Spinal cord (tissue), 10 donors: ENCODE measurements around the gene COG7. TPM values are rescaled to one million over a fixed set of nuclear protein-coding genes. Genes with fewer than 3 reads are reported as not detected.
"Not testable (repeated sequence)": the region's sequence is repeated elsewhere in the genome, so short reads cannot be mapped to it uniquely, and the experiment has no call there.

Source experiments
- DNase-seq, 6 donors: peaks; one replicate each; pipeline versions ENCODE4 v3.0.0 to v3.0.0-alpha.2; 2013 to 2015; ENCODE audit warnings: low spot score in 6 of 6, low read depth in 4 of 6
- H3K27ac ChIP-seq: one replicate; pipeline ENCODE4 v1.5.1; 2013; ENCODE audit warnings: low read depth, low read length, control low read depth
- H3K27me3 ChIP-seq: one replicate; pipeline ENCODE4 v1.6.1; 2013; ENCODE audit warnings: low read length; ENCODE audit not compliant: control insufficient read depth, insufficient read depth
- H3K36me3 ChIP-seq: one replicate; pipeline ENCODE4 v1.6.1; 2013; ENCODE audit warnings: low read length; ENCODE audit not compliant: control insufficient read depth, insufficient read depth
- H3K4me1 ChIP-seq: one replicate; pipeline ENCODE4 v1.6.1; 2013; ENCODE audit warnings: low read length; ENCODE audit not compliant: control insufficient read depth, insufficient read depth
- H3K4me3 ChIP-seq: one replicate; pipeline ENCODE4 v1.5.1; 2013; ENCODE audit warnings: low read depth, low read length, control low read depth
- H3K9me3 ChIP-seq: one replicate; pipeline ENCODE4 v1.6.1; 2013; ENCODE audit warnings: low read length; ENCODE audit not compliant: control insufficient read depth, insufficient read depth
- WGBS: methylation state at CpG from one replicate; pipeline ENCODE4 v1.1.5; 2013; ENCODE audit warnings: missing lambda C conversion rate; ENCODE audit not compliant: insufficient coverage; 5-methylcytosine and 5-hydroxymethylcytosine counted together
- polyA plus RNA-seq, 2 donors: library from polyadenylated mRNA; unstranded; fragments of 120-200 nt; gene quantifications; one replicate each; pipeline ENCODE4 v1.2.1, GENCODE V29; 2013; ENCODE audit not compliant: insufficient read length in 2 of 2
- total RNA-seq, 2 donors: library from RNA; depleted of rRNA in 1 of 2; stranded (reverse); fragments of 120-200 nt in 1 of 2; fragments of >200 nt in 1 of 2; gene quantifications; one replicate each; pipeline versions ENCODE4 v1.2.3 to v1.2.4, GENCODE V29; 2013 to 2014
- donor health status: healthy.

COG7 gene
- total and polyA plus RNA-seq, 4 donors = 25.3 to 41.0 (median 28.0) TPM

GRCh38 chr16:23382279-23382678, 70.7 kb downstream of the COG7 start:
- DNase-seq = no peak
- WGBS = 80% methylated on average over 5 of the region's 6 CpGs
- no peak overlapping the region for H3K27ac ChIP-seq
- no peak overlapping the region for H3K4me3 ChIP-seq
- H3K4me1 ChIP-seq = no peaks in the 10 kb centered on the region
- H3K36me3 ChIP-seq = peaks cover 8% of the 10 kb centered on the region
- no peaks in the 10 kb centered on the region for H3K27me3 ChIP-seq
- H3K9me3 ChIP-seq = no peaks in the 10 kb centered on the region

GRCh38 chr16:23381702-23382101, 71.3 kb downstream of the COG7 start:
- not testable (repeated sequence) for H3K9me3 ChIP-seq, DNase-seq, H3K27ac ChIP-seq, H3K4me3 ChIP-seq, H3K36me3 ChIP-seq, H3K4me1 ChIP-seq, H3K27me3 ChIP-seq
- WGBS = 97% methylated on average over 7 of the region's 9 CpGs

GRCh38 chr16:23380501-23380951, 72.5 kb downstream of the COG7 start:
- no peak overlapping the region for H3K4me3 ChIP-seq
- no peak for DNase-seq
- H3K27ac ChIP-seq = no peak overlapping the region
- H3K9me3 ChIP-seq = no peaks in the 10 kb centered on the region
- H3K27me3 ChIP-seq = no peaks in the 10 kb centered on the region
- peaks cover 7% of the 10 kb centered on the region for H3K36me3 ChIP-seq
- 92% methylated on average over 20 of the region's 20 CpGs for WGBS
- no peaks in the 10 kb centered on the region for H3K4me1 ChIP-seq

- WGBS = 91% methylated on average over 5 of the region's 10 CpGs
- no peaks in the 10 kb centered on the region for H3K9me3 ChIP-seq
Measured at GRCh38 chr16:23379707-23380106, 73.3 kb downstream of the COG7 start.

GRCh38 chr16:23378921-23379320, 74.1 kb downstream of the COG7 start:
- H3K27ac ChIP-seq = no peak overlapping the region

More at GRCh38 chr16:23379707-23380106, 73.3 kb downstream of the COG7 start:
- Histone ChIP-seq H3K27ac (no peak overlapping the region), H3K4me1 (no peaks in the 10 kb centered on the region), H3K27me3 (no peaks in the 10 kb centered on the region), H3K4me3 (no peak overlapping the region), H3K36me3 (peaks cover 4% of the 10 kb centered on the region)
- DNase-seq = no peak

GRCh38 chr16:23378256-23378655, 74.7 kb downstream of the COG7 start:
- 91% methylated on average over 5 of the region's 8 CpGs for WGBS
- DNase-seq = no peak
- no peaks in the 10 kb centered on the region for H3K9me3 ChIP-seq
- no peak overlapping the region for H3K27ac ChIP-seq
- H3K27me3 ChIP-seq = no peaks in the 10 kb centered on the region
- no peak overlapping the region for H3K4me3 ChIP-seq
- H3K4me1 ChIP-seq = no peaks in the 10 kb centered on the region
- H3K36me3 ChIP-seq = peaks cover 4% of the 10 kb centered on the region

More at GRCh38 chr16:23378921-23379320, 74.1 kb downstream of the COG7 start:
- Histone ChIP-seq H3K9me3 (no peaks in the 10 kb centered on the region), H3K27me3 (no peaks in the 10 kb centered on the region), H3K4me3 (no peak overlapping the region), H3K4me1 (no peaks in the 10 kb centered on the region), H3K36me3 (peaks cover 4% of the 10 kb centered on the region)
- WGBS = 100% methylated on average over 3 of the region's 5 CpGs
- DNase-seq = no peak

GRCh38 chr16:23377071-23377931, 75.7 kb downstream of the COG7 start:
- Histone ChIP-seq H3K4me1 (no peaks in the 10 kb centered on the region), H3K36me3 (peaks cover 4% of the 10 kb centered on the region), H3K27me3 (no peaks in the 10 kb centered on the region), H3K4me3 (no peak overlapping the region), H3K27ac (no peak overlapping the region), H3K9me3 (no peaks in the 10 kb centered on the region)
- no peak for DNase-seq
- 100% methylated on average over 5 of the region's 9 CpGs for WGBS

- H3K9me3 ChIP-seq = no peaks in the 10 kb centered on the region
- H3K36me3 ChIP-seq = peaks cover 8% of the 10 kb centered on the region
- no peak overlapping the region for H3K27ac ChIP-seq
- no peaks in the 10 kb centered on the region for H3K27me3 ChIP-seq
- DNase-seq = no peak
- no peak overlapping the region for H3K4me3 ChIP-seq
- H3K4me1 ChIP-seq = no peaks in the 10 kb centered on the region
- WGBS = 97% methylated on average over 7 of the region's 7 CpGs
Measured at GRCh38 chr16:23375643-23376042, 77.3 kb downstream of the COG7 start.

GRCh38 chr16:23374721-23375510, 78.1 kb downstream of the COG7 start:
- DNase-seq = no peak
- Histone ChIP-seq H3K4me3 (no peak overlapping the region), H3K27ac (no peak overlapping the region), H3K9me3 (no peaks in the 10 kb centered on the region), H3K27me3 (no peaks in the 10 kb centered on the region), H3K4me1 (no peaks in the 10 kb centered on the region), H3K36me3 (peaks cover 5% of the 10 kb centered on the region)
- WGBS = 85% methylated on average over 17 of the region's 17 CpGs
